Astrocyte of the spinal cord (primary cell): ENCODE results near the gene PRODH2.
"Not testable (repeated sequence)": the region's sequence is repeated elsewhere in the genome, so short reads cannot be mapped to it uniquely, and the experiment has no call there.

ENCODE experiments used
- DNase-seq: peaks from one replicate; pipeline ENCODE4 v3.0.0; 2011; ENCODE audit warnings: low read depth, low spot score
- H3K4me3 ChIP-seq: 2 replicates; pipeline ENCODE4 v1.5.1; 2011; ENCODE audit warnings: low read depth, mild to moderate bottlenecking, low read length, moderate library complexity
- in situ Hi-C: cut with HindIII; loops from 2 replicates; pipeline ENCODE4 v1.10.0; 2017; ENCODE audit warnings: low sequenced_read_pairs
- TF ChIP-seq, protein P1 (sequence below): IDR thresholded peaks from 2 replicates; pipeline ENCODE4 v1.5.1; 2012; ENCODE audit warnings: low read depth, mild to moderate bottlenecking, low read length, inconsistent platforms

Gene PRODH2

DNA sequence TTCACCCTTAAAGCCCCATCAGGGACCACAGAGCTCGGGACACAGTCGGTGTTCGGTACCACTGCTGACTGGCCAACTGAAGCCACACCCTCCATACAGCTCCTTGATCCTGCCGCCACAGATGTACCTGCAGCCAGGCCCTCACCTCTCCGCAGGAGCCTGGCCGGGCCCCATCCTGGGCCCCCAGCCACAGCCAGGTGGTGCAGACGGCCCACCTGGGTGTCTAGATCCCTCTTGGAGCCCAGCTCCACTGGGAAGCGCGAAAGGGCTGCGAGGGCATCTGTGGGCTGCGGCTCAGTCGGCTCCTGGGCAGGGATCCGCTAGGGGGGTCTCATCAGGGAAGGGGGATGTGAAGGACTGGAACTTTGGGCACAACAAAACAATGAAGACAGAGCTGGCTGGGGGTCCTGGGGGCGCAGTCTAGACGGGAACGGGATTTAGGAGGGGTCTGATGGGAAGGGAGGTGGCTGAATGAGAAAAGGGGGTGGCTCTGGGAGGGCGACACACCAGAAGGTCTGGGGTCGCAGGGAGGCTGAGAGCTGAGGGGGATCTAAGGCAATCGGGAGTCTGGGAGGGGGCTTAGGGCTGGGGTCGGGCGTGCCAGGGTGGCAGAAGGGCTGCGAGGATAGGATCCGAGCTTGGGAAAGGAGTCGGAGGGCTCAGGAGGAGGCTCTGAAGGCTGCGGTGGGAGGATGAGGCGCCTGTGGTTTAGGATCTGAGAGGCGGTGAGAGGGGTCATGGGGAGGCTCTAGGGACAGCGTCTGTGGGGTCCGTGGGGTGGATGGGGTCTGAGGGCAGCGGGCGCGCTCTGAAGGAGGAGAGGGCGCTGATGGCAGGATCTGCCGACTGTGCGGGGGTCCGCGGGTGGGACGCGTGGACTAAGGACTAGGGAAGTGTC, 15.8 kb downstream of the PRODH2 start:
- DNase-seq, result no peak
- TF ChIP-seq, protein P1, sequence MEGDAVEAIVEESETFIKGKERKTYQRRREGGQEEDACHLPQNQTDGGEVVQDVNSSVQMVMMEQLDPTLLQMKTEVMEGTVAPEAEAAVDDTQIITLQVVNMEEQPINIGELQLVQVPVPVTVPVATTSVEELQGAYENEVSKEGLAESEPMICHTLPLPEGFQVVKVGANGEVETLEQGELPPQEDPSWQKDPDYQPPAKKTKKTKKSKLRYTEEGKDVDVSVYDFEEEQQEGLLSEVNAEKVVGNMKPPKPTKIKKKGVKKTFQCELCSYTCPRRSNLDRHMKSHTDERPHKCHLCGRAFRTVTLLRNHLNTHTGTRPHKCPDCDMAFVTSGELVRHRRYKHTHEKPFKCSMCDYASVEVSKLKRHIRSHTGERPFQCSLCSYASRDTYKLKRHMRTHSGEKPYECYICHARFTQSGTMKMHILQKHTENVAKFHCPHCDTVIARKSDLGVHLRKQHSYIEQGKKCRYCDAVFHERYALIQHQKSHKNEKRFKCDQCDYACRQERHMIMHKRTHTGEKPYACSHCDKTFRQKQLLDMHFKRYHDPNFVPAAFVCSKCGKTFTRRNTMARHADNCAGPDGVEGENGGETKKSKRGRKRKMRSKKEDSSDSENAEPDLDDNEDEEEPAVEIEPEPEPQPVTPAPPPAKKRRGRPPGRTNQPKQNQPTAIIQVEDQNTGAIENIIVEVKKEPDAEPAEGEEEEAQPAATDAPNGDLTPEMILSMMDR, result no peak
- in situ Hi-C loops, result no loop called here
- H3K4me3 ChIP-seq, result no peak overlapping the region

DNA sequence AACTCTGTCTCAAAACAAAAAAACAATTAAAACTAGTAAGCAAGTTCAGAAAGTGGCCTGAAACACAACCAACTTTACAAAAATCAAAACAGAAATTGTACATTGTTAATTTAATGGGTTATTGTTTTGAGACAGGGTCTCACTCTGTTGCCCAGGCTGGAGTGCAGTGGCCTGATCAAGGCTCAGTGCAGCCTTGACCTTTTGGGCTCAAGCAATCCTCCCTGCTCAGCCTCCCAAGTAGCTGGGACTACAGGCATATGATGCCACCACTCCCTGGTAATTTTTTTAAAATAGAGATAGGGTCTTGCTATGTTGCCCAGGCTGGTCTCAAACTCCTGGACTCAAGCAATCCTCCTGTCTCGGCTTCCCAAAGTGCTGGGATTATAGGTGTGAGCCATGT, 17.1 kb downstream of the PRODH2 start:
- DNase-seq, H3K4me3 ChIP-seq, in situ Hi-C loops: not testable (repeated sequence)

DNA sequence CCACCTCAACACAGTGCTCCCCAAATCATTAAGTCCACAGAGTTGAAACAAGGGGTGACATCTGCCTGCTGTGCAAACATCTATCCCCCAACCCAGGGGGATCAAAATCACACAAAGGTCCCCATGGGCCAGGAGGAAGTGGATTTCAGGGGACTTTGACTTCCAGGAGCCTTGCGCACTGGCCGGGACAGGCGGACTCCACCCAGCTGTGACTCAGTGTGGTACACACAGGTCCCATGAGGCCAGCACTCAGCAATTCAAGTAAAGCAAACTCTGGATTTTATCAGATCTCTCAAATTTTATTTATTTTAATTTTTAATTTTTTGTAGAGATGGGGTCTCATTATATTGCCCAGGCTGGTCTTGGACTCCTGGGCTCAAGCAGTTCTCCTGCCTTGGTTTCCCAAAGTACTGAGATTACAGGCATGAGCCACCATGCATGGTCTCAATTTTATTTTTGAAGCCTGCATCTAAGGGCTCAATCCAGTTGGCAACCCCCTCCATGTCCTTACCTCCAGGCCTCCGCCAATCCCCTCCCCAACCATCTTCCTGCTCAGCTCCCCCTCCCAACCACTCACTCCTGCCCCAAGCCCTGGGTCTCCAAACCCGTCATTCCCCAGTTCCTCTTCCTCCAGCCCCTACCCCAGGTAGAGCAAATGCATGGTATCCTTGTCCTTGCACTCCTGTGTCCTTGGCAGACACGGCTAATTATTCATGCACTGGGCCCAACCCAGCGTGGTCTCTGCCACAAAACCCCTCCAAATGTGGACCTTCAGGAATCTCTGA, 19.1 kb downstream of the PRODH2 start:
- DNase-seq, result no peak
- no peak overlapping the region for H3K4me3 ChIP-seq
- in situ Hi-C loops, result no loop called here
- TF ChIP-seq, protein P1, result no peak

DNA sequence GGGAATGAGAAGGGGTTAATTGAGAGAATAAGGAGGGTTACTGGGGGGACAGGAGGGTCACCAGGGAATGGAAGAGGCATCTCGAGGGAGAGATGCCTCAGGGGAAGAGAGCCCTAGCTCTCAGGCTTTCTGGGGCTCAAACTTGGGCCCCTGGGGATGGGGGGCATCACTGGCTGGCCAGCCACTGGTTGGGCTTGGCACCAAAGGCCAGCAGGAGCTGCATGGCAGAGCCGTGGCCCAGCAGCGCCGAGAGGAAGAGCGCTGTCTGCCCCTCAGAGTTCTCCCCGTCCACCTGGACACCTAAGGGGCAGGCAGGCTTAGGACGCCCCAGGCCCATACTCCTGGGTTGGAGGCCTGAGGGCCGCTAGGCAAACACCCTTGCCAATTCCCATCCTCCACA, 19.8 kb downstream of the PRODH2 start:
- TF ChIP-seq, protein P1, result no peak
- DNase-seq, result no peak
- in situ Hi-C loops, result no loop called here
- H3K4me3 ChIP-seq, result no peak overlapping the region

DNA sequence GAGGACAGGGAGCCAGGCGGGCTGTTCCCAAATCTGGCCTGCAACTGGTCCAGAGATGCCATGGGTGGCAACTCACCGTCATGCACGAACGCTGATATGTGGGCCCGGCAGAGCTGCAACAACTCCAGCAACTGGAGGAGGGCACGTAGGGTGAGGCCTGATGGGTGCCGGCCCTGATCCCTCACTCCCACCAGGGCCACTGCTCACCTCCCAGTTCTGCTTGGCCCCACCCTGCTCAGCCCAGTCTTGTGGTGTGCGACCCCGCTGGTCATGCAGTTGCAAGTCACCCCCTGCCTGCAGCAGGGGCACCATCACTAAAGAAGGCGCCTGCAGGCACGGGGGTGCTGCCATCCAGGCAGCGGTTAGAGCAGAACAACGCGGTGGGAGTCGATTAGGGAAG, 20.3 kb downstream of the PRODH2 start:
- in situ Hi-C loops, result no loop called here

DNA sequence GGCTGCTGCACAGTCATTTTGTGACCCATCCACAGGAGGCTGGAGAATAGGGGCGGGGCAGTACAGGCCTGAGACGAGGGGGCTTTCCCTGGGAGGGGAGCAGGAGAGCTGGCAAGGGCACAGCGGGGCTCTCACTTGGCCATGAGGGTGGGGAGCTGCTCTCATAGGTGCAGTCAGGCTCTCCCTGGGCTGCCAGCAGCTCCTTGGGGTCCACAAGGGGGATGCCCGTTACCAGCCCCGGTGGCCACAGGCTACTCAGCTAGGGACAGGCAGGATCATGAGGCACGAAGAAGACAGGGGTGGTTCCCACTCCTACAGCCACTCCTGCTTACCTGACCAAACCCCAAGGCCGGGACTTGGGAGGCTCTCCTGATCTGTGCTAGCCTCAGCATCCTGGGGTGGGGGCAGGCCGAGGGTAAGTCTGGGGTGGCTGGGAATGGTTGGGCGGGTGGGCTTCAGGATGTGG, 20.8 kb downstream of the PRODH2 start:
- in situ Hi-C loops, result no loop called here
- DNase-seq, result no peak
- no peak overlapping the region for H3K4me3 ChIP-seq
- TF ChIP-seq, protein P1, result no peak

More for the DNA sequence above, 20.3 kb downstream of the PRODH2 start:
- no peak for DNase-seq
- H3K4me3 ChIP-seq, result no peak overlapping the region
- TF ChIP-seq, protein P1, result no peak
